ENCODE data around the gene TEKT3.

DNA sequence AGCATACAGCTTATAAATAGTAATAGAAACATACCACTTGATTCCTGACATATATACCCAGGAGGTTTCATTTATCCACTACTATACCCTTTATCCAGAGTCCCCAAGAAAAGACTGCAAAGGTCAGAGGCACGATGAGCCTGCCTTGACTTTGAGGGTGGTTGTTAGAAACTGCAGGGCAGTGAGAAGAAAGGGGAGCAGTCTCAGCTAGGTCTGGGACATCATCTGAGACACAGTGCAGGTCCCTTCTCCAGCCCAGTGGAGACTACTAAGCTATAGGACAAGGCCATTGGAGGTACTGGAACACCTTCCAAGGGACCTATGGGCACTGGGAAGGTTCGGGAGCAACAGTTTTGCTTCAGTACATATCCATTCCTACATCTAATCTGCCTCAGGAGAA lies 20.2 kb upstream of the TEKT3 start:
- TF ChIP-seq POLR2A (IDR thresholded peaks at IDR 0.05; ENCODE audit: low read length) (no peak), GATA1 (IDR thresholded peaks at IDR 0.05; ENCODE audit: low read depth, low read length) (no peak)

Data from erythroblast (primary cell).